RWPE2 (cell line): ENCODE results near the gene PIR.

ENCODE experiments used
- ATAC-seq: fragments of 200-7000 bp; cut with Tn5 transposase; 3 replicates; pipeline ENCODE4 v1.9.1; 2021; ENCODE audit warnings: low read depth
- DNase-seq: peaks from one replicate; pipeline ENCODE4 v3.0.0-alpha.2; 2020; ENCODE audit warnings: low spot score
- H3K27ac ChIP-seq: fragments of 450-650 bp; 2 replicates; pipeline ENCODE4 v1.5.1; 2017; ENCODE audit warnings: mild to moderate bottlenecking; ENCODE audit not compliant: poor library complexity, severe bottlenecking
- H3K27me3 ChIP-seq: fragments of 250-450 bp; sonication (Bioruptor Pico); 2 replicates; pipeline ENCODE4 v1.5.1; 2021; ENCODE audit warnings: mild to moderate bottlenecking, moderate library complexity; ENCODE audit not compliant: insufficient read depth, poor library complexity, severe bottlenecking
- H3K36me3 ChIP-seq: fragments of 250-450 bp; sonication (Bioruptor Pico); 2 replicates; pipeline ENCODE4 v1.5.1; 2020; ENCODE audit warnings: low read depth, mild to moderate bottlenecking, moderate library complexity
- H3K4me1 ChIP-seq: fragments of 250-450 bp; sonication (Bioruptor Pico); 2 replicates; pipeline ENCODE4 v1.5.1; 2021; ENCODE audit warnings: mild to moderate bottlenecking, moderate library complexity; ENCODE audit not compliant: insufficient read depth, poor library complexity, severe bottlenecking
- H3K4me3 ChIP-seq: fragments of 250-450 bp; sonication (Bioruptor Pico); 2 replicates; pipeline ENCODE4 v1.5.1; 2021; ENCODE audit warnings: mild to moderate bottlenecking, moderate library complexity; ENCODE audit not compliant: severe bottlenecking
- H3K9me3 ChIP-seq: fragments of 250-450 bp; sonication (Bioruptor Pico); 2 replicates; pipeline ENCODE4 v1.5.1; 2021; ENCODE audit warnings: mild to moderate bottlenecking, moderate library complexity; ENCODE audit not compliant: severe bottlenecking
- TF ChIP-seq, protein P1 (sequence below): fragments of 450-650 bp; IDR thresholded peaks from one replicate; pipeline ENCODE4 v1.5.1; 2017; ENCODE audit warnings: mild to moderate bottlenecking, moderate library complexity; ENCODE audit not compliant: poor library complexity, severe bottlenecking

Gene PIR

DNA sequence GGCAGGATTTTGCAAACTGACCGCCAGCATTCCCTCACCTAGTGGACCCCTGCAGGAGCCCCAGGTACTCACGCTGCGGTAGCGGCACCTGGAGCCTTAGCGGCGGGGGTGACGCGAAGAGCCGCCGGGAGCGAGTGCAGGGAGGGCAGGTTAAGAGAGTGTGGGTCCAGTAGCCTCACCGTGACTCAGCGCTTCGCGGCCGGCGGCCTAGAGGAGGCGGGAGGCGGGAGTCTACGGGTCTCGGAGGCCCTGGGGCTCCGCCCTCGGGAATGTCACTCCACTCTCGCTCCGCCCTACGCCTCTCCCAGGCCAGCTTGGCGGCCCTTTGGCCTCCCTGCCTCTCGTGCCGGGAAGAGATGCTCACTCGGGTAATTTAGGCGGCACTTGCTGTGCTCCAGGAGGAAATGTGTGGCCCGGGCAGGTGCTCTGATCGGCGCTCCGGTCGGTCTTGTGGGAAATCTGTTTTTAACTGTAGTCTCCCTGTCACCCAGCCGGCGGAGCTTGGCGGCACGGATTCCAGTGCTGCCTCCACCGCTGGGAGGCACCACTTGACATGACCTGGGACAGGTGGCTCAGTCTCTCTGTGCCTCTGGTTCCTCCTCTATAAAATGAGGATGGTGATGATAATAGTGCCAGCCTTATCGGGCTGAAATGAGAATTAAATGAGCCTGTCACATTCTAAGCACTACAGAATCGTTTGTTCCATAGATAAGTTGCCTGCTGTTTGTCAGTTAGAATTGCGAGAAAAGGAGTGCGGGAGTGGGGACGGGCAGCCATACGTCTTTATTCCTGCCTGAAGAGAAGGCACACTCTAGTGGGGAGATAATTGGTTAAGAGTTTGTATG is at the start of gene PIR:
TSS of gene PIR (minus strand) at position 216 of the 845 bp plus-strand sequence. CDS start 2,076 bp downstream, outside the sequence.
- TF ChIP-seq, protein P1, sequence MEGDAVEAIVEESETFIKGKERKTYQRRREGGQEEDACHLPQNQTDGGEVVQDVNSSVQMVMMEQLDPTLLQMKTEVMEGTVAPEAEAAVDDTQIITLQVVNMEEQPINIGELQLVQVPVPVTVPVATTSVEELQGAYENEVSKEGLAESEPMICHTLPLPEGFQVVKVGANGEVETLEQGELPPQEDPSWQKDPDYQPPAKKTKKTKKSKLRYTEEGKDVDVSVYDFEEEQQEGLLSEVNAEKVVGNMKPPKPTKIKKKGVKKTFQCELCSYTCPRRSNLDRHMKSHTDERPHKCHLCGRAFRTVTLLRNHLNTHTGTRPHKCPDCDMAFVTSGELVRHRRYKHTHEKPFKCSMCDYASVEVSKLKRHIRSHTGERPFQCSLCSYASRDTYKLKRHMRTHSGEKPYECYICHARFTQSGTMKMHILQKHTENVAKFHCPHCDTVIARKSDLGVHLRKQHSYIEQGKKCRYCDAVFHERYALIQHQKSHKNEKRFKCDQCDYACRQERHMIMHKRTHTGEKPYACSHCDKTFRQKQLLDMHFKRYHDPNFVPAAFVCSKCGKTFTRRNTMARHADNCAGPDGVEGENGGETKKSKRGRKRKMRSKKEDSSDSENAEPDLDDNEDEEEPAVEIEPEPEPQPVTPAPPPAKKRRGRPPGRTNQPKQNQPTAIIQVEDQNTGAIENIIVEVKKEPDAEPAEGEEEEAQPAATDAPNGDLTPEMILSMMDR: peak; percentile 39
- peak; percentile 84 for DNase-seq
- ATAC-seq: peak; percentile 100
- no peaks in the 10 kb centered on the region for H3K4me1 ChIP-seq
- H3K36me3 ChIP-seq: no peaks in the 10 kb centered on the region
- H3K27me3 ChIP-seq: no peaks in the 10 kb centered on the region
- H3K4me3 ChIP-seq: peak within 1 kb of the TSS; percentile 30
- no peaks in the 10 kb centered on the region for H3K9me3 ChIP-seq
- H3K27ac ChIP-seq: no peak within 1 kb of the TSS

DNA sequence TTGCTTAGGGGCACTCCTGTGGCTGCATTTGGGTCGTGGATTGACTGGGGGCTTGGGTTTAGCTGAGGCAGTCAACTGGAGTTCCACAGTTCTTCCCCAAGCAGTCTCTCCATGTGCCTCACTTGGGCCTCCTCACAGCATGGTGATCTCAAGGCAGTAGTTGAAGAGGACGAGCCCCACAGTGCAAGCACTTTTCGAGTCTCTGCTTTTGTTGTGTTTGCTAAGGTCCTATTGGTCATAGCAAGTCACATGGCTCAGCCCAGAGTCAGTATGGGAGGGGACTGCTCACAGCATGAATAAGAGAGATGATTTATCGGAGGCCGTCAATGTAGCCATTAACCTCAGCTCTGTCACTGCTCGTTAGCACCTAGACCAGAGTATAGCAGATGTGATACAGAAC is 37.2 kb upstream of the PIR start:
- Histone ChIP-seq H3K9me3 (no peaks in the 10 kb centered on the region), H3K27ac (no peak overlapping the region), H3K36me3 (no peaks in the 10 kb centered on the region), H3K4me3 (no peak overlapping the region), H3K4me1 (no peaks in the 10 kb centered on the region), H3K27me3 (no peaks in the 10 kb centered on the region)
- TF ChIP-seq, protein P1: no peak
- ATAC-seq (no peak), DNase-seq (no peak)

DNA sequence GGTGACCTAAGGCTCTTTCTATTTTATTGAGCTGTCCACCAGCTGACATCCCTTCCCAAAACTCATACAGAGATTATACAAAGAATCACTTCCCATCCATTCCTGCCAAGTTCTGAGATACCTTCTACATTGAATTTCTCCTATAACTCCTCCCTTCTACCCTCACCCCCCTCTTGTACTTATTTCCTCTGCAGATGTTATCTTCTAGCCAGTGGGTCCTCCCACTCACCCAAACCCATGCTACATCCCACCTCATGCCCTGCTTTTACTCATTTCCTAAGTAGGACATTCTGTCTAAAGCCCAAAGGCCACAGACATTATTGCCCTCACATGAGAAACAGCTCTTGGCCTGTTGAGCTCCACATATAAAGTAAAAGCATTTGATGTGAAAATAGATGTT is 36.0 kb upstream of the PIR start:
- ATAC-seq (no peak), DNase-seq (no peak)
- Histone ChIP-seq H3K4me1 (no peaks in the 10 kb centered on the region), H3K27ac (no peak overlapping the region), H3K4me3 (no peak overlapping the region), H3K36me3 (no peaks in the 10 kb centered on the region), H3K27me3 (no peaks in the 10 kb centered on the region), H3K9me3 (no peaks in the 10 kb centered on the region)
- TF ChIP-seq, protein P1: no peak

DNA sequence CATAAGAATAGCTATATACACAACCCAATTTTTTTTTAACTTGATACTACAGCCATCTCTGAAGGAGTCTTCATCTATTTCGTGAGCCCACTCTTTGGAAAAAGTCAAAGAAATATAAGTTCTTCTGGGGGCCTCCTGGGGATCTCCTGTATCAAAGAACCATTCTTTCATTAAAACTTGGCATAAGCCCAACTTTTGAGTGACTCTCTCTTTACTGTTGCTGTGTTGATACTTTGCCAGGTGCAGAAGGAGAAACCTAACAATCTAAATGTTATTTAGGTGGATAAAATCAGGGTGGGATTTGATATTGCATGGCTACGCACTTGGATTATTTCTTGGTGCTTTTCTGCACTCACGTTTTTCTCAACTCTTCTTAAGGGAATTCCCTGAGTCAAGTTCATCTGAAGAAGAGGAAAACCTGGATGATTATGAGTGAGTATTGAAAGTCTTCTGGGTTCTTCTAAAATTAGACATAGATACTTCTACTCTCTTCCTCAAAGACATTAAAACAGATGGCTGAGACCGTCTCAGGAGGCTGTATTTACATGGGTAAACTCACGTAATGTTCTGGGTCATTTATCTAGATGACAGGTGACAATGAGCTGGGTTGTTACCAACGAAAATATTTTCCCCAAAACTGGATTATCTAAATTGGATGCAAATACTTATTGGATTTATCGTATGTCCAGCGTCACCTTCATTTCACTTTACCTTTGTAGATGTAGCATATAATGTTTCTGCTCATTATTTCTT is 32.7 kb upstream of the PIR start:
- no peaks in the 10 kb centered on the region for H3K4me1 ChIP-seq
- DNase-seq (no peak), ATAC-seq (no peak)
- TF ChIP-seq, protein P1: no peak
- H3K4me3 ChIP-seq: no peak overlapping the region
- no peaks in the 10 kb centered on the region for H3K9me3 ChIP-seq
- H3K27ac ChIP-seq: no peak overlapping the region
- no peaks in the 10 kb centered on the region for H3K36me3 ChIP-seq
- no peaks in the 10 kb centered on the region for H3K27me3 ChIP-seq

DNA sequence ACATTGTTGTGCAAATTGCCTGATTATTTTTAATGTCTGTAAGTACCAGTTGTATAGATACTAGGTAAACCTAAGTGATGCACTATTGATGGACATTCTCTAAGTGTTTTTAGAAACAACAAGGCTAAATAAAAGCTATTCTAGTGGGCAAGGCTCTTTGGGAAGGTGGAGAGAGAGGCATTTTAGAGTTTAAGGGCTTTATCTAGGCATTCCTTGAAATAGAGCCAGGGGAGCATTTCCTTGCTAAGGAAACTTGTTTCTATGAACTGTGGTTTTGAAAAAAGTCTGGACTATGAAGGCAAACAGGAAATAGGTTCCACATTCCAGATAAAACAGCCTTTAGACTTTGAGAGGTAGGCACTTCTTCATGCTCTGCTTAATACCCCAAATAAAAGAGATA is 31.3 kb upstream of the PIR start:
- Histone ChIP-seq H3K27me3 (no peaks in the 10 kb centered on the region), H3K4me1 (no peaks in the 10 kb centered on the region), H3K36me3 (no peaks in the 10 kb centered on the region), H3K27ac (no peak overlapping the region), H3K9me3 (no peaks in the 10 kb centered on the region), H3K4me3 (no peak overlapping the region)
- ATAC-seq (no peak), DNase-seq (no peak)
- TF ChIP-seq, protein P1: no peak
